Measurements from ENCODE around the gene TMEM151B.

TMEM151B gene

GRCh38 chr6:44233567-44234100 is 36.6 kb upstream of the TMEM151B start:
- no peak for DNase-seq

GRCh38 chr6:44234101-44235025 is 35.9 kb upstream of the TMEM151B start:
- DNase-seq: no peak

GRCh38 chr6:44235269-44235668 is 35.0 kb upstream of the TMEM151B start:
- DNase-seq: no peak

DNA sequence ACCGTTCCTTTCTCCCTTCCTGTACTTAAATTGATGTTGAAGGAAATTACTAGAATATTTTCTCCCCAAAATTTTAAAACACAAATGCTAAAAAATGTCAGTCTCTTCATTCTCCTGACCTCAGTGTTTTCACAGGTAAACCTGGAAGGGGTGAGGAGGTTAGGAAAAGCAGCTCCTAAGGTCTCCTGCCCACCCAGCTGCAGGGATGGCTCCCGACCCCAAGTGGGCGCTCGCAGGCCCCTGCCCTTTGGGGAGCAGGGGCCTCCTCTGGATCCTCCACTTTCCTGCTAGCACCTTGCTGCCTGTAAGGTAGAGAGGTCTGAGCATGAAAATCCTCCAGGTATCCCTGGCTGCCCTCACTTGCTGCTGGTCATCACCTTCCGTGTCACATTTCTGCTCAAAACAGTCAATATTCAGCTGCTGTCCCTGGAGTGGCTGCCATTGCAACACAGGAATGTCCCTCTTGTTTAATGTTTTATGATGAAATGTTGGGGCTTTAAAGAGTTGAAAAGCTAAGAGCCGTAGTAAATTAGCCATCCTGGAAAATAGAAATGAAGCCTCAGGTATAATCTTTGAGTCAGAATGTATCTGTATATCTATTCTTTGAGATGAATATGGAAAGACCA is 34.2 kb upstream of the TMEM151B start:
- no peak for DNase-seq

DNA sequence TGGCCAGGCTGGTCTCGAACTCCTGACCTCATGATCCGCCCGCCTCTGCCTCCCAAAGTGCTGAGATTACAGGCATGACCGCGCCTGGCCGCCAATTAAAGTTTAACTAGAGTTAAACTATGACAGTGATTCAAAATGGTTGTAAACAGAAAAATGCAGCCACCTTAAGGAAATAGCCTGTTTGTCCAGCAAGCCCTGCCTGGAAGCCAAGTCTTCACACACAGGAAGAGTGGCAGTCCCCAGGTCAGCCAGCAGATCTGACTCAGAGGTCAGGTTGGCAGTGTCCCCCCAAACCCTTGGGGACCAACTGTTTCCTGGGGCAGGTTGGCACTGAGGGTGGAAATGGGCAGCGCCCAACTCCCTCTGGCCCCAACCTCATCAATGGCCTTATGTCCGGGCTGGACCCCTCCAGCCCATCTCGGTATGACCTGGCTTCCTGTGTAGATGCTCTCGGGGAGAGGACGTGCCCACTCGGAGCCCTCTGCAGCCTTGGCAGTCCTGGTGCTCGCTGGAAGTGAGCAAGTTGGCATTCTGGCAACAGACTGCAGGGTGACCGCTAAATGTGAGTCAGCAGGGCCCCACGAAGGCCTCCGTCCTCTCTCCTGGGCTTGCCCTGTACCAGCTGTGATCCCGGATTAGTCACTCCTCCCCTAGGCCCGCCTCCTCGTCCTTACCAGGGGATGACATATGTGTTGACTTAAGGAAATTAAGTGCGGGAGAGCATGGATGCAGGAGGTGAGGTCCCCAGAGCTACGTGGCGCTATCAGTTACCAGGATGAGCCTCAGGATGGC is 33.0 kb upstream of the TMEM151B start:
- DNase-seq: peak; percentile 37 to 80 (median 45)

- DNase-seq: peak; percentile 58 to 78 (median 65)
Observed at GRCh38 chr6:44237813-44238433, 32.3 kb upstream of the TMEM151B start.

GRCh38 chr6:44238687-44239350 is 31.4 kb upstream of the TMEM151B start:
- no peak for DNase-seq

DNA sequence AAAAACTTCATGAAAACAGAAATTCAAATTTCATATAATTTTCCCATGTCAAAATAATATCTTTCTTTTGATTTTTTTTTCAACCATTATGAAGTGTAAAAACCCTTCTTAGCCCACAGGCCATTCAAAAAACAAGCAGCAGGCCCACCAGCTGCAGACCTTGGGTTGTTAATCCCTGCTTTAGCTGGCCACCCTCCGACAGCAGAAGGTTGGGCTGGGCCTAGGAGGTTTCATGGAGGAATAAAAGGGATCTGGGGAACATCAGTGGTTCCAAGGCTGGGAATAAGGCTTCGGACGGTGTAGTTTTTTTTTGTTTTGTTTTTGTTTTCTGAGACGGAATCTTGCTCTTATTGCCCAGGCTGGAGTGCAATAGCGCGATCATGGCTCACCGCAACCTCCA is 26.9 kb upstream of the TMEM151B start:
- no peak for DNase-seq

DNA sequence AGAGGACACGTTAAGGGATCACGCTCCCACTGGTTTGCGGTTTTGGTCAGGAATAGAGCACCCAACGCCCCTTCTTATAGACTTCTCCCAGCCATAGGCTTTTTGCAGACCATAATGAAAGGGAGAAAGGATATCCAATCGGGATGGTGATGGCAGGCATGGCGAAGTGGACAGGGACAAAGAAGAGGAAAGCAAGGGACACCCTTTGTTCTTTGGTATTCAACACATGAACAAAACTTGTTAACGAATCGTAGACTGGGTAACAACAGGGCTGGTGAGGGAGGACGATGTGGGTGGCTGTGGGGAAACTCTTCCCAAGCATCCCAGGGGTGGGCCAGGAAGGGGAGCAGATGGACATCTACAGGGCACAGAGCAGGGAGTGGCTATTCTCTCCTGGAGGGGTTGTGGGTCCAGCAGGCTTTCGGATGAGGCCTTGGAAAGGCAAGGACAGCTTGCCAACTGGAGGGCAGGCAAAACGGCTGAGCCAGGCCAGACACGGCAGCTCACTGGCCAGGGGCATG is 24.8 kb upstream of the TMEM151B start:
- DNase-seq: no peak

DNA sequence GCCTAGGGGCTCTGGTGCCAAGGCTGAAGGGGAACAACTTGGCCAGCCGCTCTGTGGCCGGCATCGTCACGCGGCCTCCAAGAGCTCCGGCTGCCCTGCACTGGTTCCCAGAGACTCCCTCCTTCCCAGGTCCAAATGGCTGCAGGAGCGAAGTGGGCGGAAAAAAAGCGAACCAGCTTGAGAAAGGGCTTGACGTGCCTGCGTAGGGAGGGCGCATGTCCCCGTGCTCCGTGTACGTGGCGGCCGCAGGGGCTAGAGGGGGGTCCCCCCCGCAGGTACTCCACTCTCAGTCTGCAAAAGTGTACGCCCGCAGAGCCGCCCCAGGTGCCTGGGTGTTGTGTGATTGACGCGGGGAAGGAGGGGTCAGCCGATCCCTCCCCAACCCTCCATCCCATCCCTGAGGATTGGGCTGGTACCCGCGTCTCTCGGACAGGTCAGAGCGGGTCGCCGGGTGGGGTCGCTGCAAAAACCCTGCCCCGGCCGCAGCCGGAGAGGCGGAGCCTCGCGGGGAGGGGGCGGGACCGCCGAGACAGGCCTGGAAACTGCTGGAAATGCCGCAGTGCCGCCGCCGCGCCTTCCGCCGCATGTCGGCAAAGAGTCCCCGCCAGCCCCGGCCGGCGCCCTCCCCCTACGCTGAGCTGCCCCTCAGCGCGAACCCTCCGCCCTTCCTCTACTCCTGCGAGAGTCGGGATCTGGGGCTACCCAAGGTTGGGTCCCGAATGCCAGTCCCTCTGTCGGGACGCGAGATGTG is 24.2 kb upstream of the TMEM151B start:
- peak; percentile 67 to 85 (median 72) for DNase-seq

- peak; percentile 90 to 99 (median 94) for DNase-seq
Observed at GRCh38 chr6:44246663-44247337, 23.4 kb upstream of the TMEM151B start, which contains the start of gene HSP90AB1. TSS of gene HSP90AB1 (plus strand) at chr6:44247101. CDS start at chr6:44248630, 1,529 bp downstream.

DNA sequence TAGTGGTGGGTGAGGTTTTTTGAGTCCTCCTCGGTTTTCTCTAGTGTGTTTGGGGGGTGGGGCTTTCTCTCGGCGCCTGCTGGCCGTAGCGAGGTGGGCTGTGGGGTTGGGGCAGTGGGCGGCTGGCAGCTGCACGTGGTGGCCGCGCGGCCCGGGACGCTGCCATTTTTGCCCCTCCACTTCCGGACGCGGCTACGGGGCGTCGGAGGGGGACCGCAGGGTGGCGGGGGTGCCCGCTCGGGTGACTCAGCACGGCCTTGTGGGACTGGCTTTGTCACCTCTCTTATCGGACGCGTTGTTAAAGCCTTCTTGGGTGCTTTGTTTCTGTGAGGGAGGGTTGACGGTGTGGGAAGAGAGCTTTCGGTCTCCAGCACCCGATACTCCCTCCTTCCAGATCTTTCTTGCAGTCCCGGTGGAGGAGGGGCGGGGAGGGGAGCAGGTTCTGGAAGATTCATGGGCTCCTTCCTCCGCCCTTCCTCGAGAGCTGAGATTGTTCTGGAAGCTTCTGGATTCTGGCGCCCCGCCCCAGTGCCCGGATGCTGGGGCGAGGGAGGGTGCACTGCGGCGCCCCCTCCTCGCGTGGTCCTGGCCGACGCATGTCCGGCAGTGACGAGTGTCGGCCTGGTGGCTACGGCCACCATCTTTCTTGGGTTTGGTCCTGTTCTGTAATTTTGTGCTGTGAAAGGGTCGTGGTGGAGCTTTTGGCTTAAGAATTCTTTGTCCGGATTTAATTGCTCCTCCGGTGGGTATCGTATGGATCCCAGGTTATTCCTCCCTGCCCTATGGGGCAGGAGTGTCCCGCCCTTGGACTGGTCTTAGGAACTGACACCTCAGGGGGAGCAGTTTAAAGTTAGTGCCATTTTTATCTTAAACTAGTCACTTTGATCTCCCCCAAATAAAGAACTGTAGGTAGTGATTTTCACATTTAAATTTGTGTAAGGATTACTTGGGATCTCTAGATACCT is 22.6 kb upstream of the TMEM151B start:
- DNase-seq: peak; percentile 71 to 87 (median 80)

- no peak for DNase-seq
Observed at GRCh38 chr6:44248579-44248978, 21.7 kb upstream of the TMEM151B start.

GRCh38 chr6:44249082-44249748 is 21.0 kb upstream of the TMEM151B start:
- no peak for DNase-seq

DNA sequence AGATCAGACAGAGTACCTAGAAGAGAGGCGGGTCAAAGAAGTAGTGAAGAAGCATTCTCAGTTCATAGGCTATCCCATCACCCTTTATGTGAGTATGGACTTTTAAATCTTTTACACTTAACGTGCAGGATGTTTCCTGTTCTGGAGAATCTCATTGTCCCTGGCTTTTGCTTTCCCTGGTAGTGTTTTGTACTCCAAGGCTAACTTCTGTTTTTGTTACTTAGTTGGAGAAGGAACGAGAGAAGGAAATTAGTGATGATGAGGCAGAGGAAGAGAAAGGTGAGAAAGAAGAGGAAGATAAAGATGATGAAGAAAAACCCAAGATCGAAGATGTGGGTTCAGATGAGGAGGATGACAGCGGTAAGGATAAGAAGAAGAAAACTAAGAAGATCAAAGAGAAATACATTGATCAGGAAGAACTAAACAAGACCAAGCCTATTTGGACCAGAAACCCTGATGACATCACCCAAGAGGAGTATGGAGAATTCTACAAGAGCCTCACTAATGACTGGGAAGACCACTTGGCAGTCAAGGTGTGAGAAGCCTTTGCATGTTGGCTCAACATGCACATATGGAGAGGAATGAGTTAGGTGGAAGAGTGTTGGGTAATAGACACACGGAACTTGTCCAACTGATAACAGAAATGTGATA is 20.1 kb upstream of the TMEM151B start:
- no peak for DNase-seq

GRCh38 chr6:44250718-44251123 is 19.5 kb upstream of the TMEM151B start:
- no peak for DNase-seq

Data from T-helper 1 cell (primary cell).